Choroid plexus epithelial cell (primary cell): ENCODE data around the gene MGLL.

Experiments used
- DNase-seq: peaks from one replicate; pipeline ENCODE4 v3.0.0-alpha.2; 2010; ENCODE audit warnings: low read depth
- H3K4me3 ChIP-seq: 2 replicates; pipeline ENCODE4 v1.5.1; 2011; ENCODE audit warnings: low read depth, mild to moderate bottlenecking, control low read depth, low read length, moderate library complexity
- TF ChIP-seq, protein P1 (sequence below): conservative IDR thresholded peaks from 2 replicates; pipeline ENCODE4 v1.5.1; 2011; ENCODE audit warnings: low read depth, mild to moderate bottlenecking, control low read depth, inconsistent platforms, low read length, moderate library complexity

The MGLL gene

DNA sequence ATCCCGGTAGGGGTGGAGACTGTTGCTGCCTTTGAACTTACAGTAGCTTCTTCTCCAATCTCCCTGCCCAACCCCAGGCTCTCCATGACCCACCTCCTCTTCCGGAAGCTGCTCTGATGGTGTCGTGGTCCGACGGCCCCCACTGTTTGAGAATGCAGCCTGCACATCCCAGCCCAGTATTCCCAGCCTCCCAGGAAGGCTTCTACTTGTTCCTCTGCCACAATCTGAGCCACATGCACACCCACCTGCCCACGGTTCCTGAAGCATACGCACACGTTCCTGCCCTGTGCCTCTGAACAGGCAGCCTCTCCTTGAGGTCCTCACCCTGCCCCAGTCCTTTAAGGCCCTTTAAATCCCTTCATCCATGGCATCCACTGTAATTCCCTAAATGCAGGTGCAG, 92.1 kb downstream of the MGLL start:
- no peak for DNase-seq
- no peak overlapping the region for H3K4me3 ChIP-seq
- TF ChIP-seq, protein P1, sequence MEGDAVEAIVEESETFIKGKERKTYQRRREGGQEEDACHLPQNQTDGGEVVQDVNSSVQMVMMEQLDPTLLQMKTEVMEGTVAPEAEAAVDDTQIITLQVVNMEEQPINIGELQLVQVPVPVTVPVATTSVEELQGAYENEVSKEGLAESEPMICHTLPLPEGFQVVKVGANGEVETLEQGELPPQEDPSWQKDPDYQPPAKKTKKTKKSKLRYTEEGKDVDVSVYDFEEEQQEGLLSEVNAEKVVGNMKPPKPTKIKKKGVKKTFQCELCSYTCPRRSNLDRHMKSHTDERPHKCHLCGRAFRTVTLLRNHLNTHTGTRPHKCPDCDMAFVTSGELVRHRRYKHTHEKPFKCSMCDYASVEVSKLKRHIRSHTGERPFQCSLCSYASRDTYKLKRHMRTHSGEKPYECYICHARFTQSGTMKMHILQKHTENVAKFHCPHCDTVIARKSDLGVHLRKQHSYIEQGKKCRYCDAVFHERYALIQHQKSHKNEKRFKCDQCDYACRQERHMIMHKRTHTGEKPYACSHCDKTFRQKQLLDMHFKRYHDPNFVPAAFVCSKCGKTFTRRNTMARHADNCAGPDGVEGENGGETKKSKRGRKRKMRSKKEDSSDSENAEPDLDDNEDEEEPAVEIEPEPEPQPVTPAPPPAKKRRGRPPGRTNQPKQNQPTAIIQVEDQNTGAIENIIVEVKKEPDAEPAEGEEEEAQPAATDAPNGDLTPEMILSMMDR, result no peak

GRCh38 chr3:127729556-127730056, 92.7 kb downstream of the MGLL start:
- no peak for DNase-seq
- TF ChIP-seq, protein P1, result no peak
- no peak overlapping the region for H3K4me3 ChIP-seq

DNA sequence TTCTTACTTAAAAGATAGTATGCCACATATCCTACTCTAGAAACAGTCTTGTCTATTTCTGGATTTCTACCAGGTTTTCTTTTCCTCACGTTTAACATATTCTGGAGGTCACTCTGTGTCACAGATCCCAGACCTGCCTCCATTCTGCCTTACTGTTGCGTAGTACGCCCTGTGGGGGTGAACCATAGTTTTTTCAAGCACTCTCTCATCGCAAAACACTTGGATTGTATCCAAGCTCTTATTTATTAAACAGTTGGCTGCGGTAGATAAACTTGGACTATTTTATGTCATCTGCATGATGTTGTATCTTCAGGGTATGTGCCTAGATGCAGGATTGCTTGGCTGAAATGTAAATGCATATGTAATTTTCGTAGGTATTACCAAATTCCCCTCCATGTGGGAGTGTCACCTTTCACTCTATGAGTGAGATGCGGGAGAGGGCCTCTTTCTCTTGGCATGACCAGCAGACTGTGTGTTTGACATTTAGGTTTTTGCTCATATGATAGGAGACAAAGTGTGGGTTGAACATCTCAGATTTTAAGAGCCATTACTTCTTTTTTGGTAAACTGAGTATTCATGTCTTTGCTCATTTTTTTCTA, 93.8 kb downstream of the MGLL start:
- no peak for DNase-seq
- H3K4me3 ChIP-seq, result no peak overlapping the region
- TF ChIP-seq, protein P1, result no peak

- no peak for DNase-seq
- H3K4me3 ChIP-seq, result no peak overlapping the region
- TF ChIP-seq, protein P1, result no peak
Measured at GRCh38 chr3:127726894-127727293, 95.4 kb downstream of the MGLL start.

GRCh38 chr3:127723011-127723567, 99.2 kb downstream of the MGLL start:
- TF ChIP-seq, protein P1, result no peak
- no peak overlapping the region for H3K4me3 ChIP-seq
- DNase-seq, result no peak

DNA sequence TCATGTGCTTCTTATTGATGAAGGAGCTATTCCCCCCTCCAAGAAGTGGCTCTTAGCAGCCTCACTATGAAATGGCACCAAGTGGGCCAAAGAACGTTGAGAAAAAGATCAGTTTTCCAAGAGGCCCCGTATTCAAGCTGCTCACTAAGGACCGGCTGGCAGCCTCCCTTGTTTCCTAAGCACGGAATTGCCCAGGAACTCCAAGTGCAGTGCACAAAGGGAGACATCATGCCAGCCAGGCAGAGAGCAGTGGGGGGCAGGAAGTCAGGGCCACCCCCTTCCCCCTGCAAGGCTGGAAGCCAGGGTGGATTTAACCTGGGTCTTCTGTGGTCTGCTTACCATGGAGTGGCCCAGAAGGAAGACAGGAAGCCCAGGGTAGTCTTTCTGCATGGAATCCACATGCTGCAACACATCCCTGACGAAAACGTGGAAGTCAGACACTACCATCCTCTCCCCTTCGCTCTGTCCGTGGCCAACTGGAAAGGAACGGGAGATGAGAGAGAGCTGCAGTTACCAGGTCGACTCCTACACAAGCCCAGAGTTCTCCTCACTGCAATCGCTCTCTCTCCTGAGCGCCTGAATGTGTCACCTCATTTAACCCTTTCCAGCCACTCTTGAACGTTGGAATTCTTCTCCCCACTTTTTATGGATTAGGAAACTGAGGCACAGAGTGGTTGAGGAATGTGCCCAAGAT, 100.1 kb downstream of the MGLL start:
- TF ChIP-seq, protein P1, result no peak
- H3K4me3 ChIP-seq, result no peak overlapping the region
- DNase-seq, result no peak
